PC-3 (cell line): ENCODE results near the gene SDC4. TPM values are rescaled to one million over a fixed set of nuclear protein-coding genes. Genes with fewer than 3 reads are reported as not detected.

Experiments used
- ATAC-seq: fragments of 200-7000 bp; cut with Tn5 transposase; 2 replicates; pipeline ENCODE4 v1.9.1; 2020; ENCODE audit warnings: mild to moderate bottlenecking, moderate library complexity
- BruUV-seq: library from RNA; stranded (reverse); fragments of 400-500 nt; replicated peaks from 2 replicates; lab custom pipeline; 2021; lab: Mats Ljungman, UMichigan
- CTCF ChIA-PET: fragments of 300-600 bp; sonication (Branson Sonifier 250); formaldehyde crosslinking; loops from one replicate; lab custom pipeline; 2022; ENCODE audit warnings: antibody characterized with exemption; lab: Charles Lee
- POLR2A ChIA-PET: fragments of 300-600 bp; sonication (Branson Sonifier 250); formaldehyde crosslinking; loops from one replicate; lab custom pipeline; 2022; ENCODE audit warnings: antibody characterized with exemption; ENCODE audit not compliant: unreplicated experiment; lab: Charles Lee
- DNase-seq: peaks from one replicate; pipeline ENCODE4 v3.0.0-alpha.2; 2015
- H2AFZ ChIP-seq: fragments of 300-600 bp; sonication (generic); 2 replicates; pipeline ENCODE4 v1.6.0; 2016; ENCODE audit warnings: antibody characterized with exemption, low read length
- H3F3A ChIP-seq: fragments of 300-600 bp; sonication (generic); one replicate; pipeline ENCODE4 v1.6.0; 2017; ENCODE audit warnings: antibody characterized with exemption, low read length, control low read depth, mild to moderate bottlenecking; ENCODE audit not compliant: unreplicated experiment
- H3K27ac ChIP-seq: fragments of 300-600 bp; sonication (generic); 2 replicates; pipeline ENCODE4 v1.5.1; 2016; ENCODE audit warnings: mild to moderate bottlenecking, low read length
- H3K27me3 ChIP-seq: fragments of 300-600 bp; sonication (generic); 2 replicates; pipeline ENCODE4 v1.6.1; 2016; ENCODE audit warnings: low read length, mixed read lengths
- H3K36me3 ChIP-seq: fragments of 300-600 bp; sonication (generic); 2 replicates; pipeline ENCODE4 v1.6.1; 2016; ENCODE audit warnings: low read depth, mixed run types, low read length, mixed read lengths
- H3K4me1 ChIP-seq: fragments of 300-600 bp; sonication (generic); 2 replicates; pipeline ENCODE4 v1.5.1; 2016; ENCODE audit warnings: low read length; ENCODE audit not compliant: insufficient read depth
- H3K4me2 ChIP-seq: fragments of 300-600 bp; sonication (generic); 2 replicates; pipeline ENCODE4 v1.6.0; 2016; ENCODE audit warnings: low read length
- H3K4me3 ChIP-seq: fragments of 300-600 bp; sonication (generic); 2 replicates; pipeline ENCODE4 v1.5.1; 2016; ENCODE audit warnings: mild to moderate bottlenecking, low read length, mixed read lengths
- H3K79me2 ChIP-seq: fragments of 300-600 bp; sonication (generic); 2 replicates; pipeline ENCODE4 v1.6.1; 2017; ENCODE audit warnings: low read length, mixed read lengths
- H3K9ac ChIP-seq: fragments of 300-600 bp; sonication (generic); 2 replicates; pipeline ENCODE4 v1.6.0; 2016; ENCODE audit warnings: mild to moderate bottlenecking, low read length
- H3K9me2 ChIP-seq: fragments of 300-600 bp; sonication (generic); replicated peaks from 2 replicates; pipeline ENCODE4 v1.6.1; 2016; ENCODE audit warnings: mixed run types, low read length, mixed read lengths
- H3K9me3 ChIP-seq: fragments of 300-600 bp; sonication (generic); 2 replicates; pipeline ENCODE4 v1.6.1; 2016; ENCODE audit warnings: low read length, mixed read lengths
- H4K20me1 ChIP-seq: fragments of 300-600 bp; sonication (generic); 2 replicates; pipeline ENCODE4 v1.6.1; 2016; ENCODE audit warnings: low read length, mixed read lengths
- EZH2 ChIP-seq: fragments of 300-600 bp; sonication (generic); IDR thresholded peaks from one replicate; pipeline ENCODE4 v1.6.1; 2017; ENCODE audit warnings: antibody characterized with exemption, mild to moderate bottlenecking, low read length; ENCODE audit not compliant: unreplicated experiment
- EZH2phosphoT487 ChIP-seq: fragments of 300-600 bp; sonication (generic); IDR thresholded peaks from 2 replicates; pipeline ENCODE4 v1.6.1; 2018; ENCODE audit warnings: mild to moderate bottlenecking, antibody characterized with exemption, low read length, borderline replicate concordance
- intact Hi-C: fragments of 100-400 bp; cut with micrococcal nuclease; formaldehyde crosslinking; loops from 2 replicates; pipeline ENCODE4 v1.9.0; 2023
- total RNA-seq: library from RNA; depleted of rRNA; stranded (reverse); fragments of >200 nt; gene quantifications from 2 replicates; pipeline ENCODE4 v1.2.3, GENCODE V29; 2014
- TF ChIP-seq, protein P1 (sequence below): fragments of 300-600 bp; sonication (generic); conservative IDR thresholded peaks from 2 replicates; pipeline ENCODE4 v1.5.1; 2017; ENCODE audit warnings: antibody characterized with exemption, low read depth, mild to moderate bottlenecking, low read length

Gene SDC4
- total RNA-seq, 1 experiment from 2014 or later = 134 TPM

GRCh38 chr20:45325371-45325770 lies 22.9 kb downstream of the SDC4 start:
- Histone ChIP-seq H3K79me2 (0 out of 2 replicates have a peak, but pooled peaks cover 5% of the 10 kb centered on the region), H3K9me3 (no peaks in the 10 kb centered on the region), H3K9me2 (no peaks in the 10 kb centered on the region), H3K9ac (no peak overlapping the region), H3K27ac (no peak overlapping the region), H3K4me2 (no peak overlapping the region), H3F3A (no peaks in the 10 kb centered on the region), H3K4me3 (no peak overlapping the region), H3K27me3 (no peaks in the 10 kb centered on the region), H2AFZ (no peak overlapping the region), H4K20me1 (peaks cover 16% of the 10 kb centered on the region; the same call in 1 of the 2 replicates), H3K36me3 (peaks cover 48% of the 10 kb centered on the region), H3K4me1 (peaks cover 14% of the 10 kb centered on the region)
- ATAC-seq (no peak), DNase-seq (no peak)
- CTCF ChIA-PET = no interaction called here
- no peak for TF ChIP-seq EZH2phosphoT487
- TF ChIP-seq, protein P1, sequence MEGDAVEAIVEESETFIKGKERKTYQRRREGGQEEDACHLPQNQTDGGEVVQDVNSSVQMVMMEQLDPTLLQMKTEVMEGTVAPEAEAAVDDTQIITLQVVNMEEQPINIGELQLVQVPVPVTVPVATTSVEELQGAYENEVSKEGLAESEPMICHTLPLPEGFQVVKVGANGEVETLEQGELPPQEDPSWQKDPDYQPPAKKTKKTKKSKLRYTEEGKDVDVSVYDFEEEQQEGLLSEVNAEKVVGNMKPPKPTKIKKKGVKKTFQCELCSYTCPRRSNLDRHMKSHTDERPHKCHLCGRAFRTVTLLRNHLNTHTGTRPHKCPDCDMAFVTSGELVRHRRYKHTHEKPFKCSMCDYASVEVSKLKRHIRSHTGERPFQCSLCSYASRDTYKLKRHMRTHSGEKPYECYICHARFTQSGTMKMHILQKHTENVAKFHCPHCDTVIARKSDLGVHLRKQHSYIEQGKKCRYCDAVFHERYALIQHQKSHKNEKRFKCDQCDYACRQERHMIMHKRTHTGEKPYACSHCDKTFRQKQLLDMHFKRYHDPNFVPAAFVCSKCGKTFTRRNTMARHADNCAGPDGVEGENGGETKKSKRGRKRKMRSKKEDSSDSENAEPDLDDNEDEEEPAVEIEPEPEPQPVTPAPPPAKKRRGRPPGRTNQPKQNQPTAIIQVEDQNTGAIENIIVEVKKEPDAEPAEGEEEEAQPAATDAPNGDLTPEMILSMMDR = no peak
- TF ChIP-seq EZH2 = no peak
- BruUV-seq = no TSS peak
- POLR2A ChIA-PET = no interaction called here
- intact Hi-C loops = no loop called here

DNA sequence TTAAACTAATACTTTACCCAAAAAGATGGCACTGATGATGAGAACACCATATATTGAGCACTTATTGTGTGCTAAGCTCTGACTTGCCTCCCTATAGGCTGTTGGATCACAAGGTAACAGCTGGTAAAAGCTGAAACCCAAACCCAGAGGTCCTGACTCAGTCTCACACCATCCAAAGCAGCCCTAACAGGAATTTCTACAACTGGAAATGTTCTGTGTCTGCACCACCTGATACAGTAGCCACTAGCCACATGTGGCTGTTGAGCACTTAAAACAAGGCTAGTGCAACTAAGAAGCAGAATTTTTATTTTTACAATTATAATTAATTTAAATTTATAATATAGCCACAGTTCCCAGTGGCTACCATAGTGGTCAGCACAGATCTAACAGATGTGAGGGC lies 24.5 kb downstream of the SDC4 start:
- no TSS peak for BruUV-seq
- Histone ChIP-seq H3K27ac (no peak overlapping the region), H3K36me3 (peaks cover 31% of the 10 kb centered on the region), H3K9me3 (no peaks in the 10 kb centered on the region), H3K27me3 (no peaks in the 10 kb centered on the region), H3K79me2 (0 out of 2 replicates have a peak, but pooled peaks cover 5% of the 10 kb centered on the region), H3K9me2 (no peaks in the 10 kb centered on the region), H3K4me2 (no peak overlapping the region), H3K9ac (no peak overlapping the region), H3K4me3 (no peak overlapping the region), H4K20me1 (0 out of 2 replicates have a peak, but pooled peaks cover 7% of the 10 kb centered on the region), H3K4me1 (peaks cover 9% of the 10 kb centered on the region), H3F3A (no peaks in the 10 kb centered on the region), H2AFZ (no peak overlapping the region)
- POLR2A ChIA-PET = interaction anchor here (1.0 kb wide), 1 partner anchor 14 kb away, joined by 3 read pairs; no protein-coding TSS in a partner anchor
- ATAC-seq = peak; percentile 40; the same call in 1 of the 2 replicates
- DNase-seq = peak; percentile 64
- no peak for TF ChIP-seq EZH2phosphoT487
- TF ChIP-seq, protein P1 = no peak
- TF ChIP-seq EZH2 = no peak
- CTCF ChIA-PET = interaction anchor here (0.6 to 2.0 kb wide), 6 partner anchors 10 to 246 kb away, joined by 3 to 34 read pairs (median 3); partner anchors contain the start of gene SYS1
- intact Hi-C loops = loop anchor here (2.0 kb wide), 1 partner anchor 39 kb away; the partner anchor contains the start of gene SYS1

GRCh38 chr20:45322952-45323383 lies 25.3 kb downstream of the SDC4 start:
- no peaks in the 10 kb centered on the region for H3K9me2 ChIP-seq
- H3K9ac ChIP-seq = no peak overlapping the region
- H3K27ac ChIP-seq = no peak overlapping the region
- ChIA-PET POLR2A (interaction anchor here (0.6 to 1.0 kb wide), 2 partner anchors 14 to 49 kb away, joined by 3 read pairs; no protein-coding TSS in a partner anchor), CTCF (interaction anchor here (0.5 to 2.0 kb wide), 16 partner anchors 9 to 245 kb away, joined by 3 to 34 read pairs (median 4); partner anchors contain the start of gene SYS1)
- peaks cover 9% of the 10 kb centered on the region for H3K4me1 ChIP-seq
- H3K79me2 ChIP-seq = 0 out of 2 replicates have a peak, but pooled peaks cover 2% of the 10 kb centered on the region
- TF ChIP-seq, protein P1 = peak; percentile 63
- no peak for TF ChIP-seq EZH2
- BruUV-seq = no TSS peak
- H3F3A ChIP-seq = no peaks in the 10 kb centered on the region
- H3K4me2 ChIP-seq = no peak overlapping the region
- peaks cover 24% of the 10 kb centered on the region for H3K36me3 ChIP-seq
- no peak overlapping the region for H2AFZ ChIP-seq
- H3K27me3 ChIP-seq = no peaks in the 10 kb centered on the region
- intact Hi-C loops = loop anchor here (2.0 kb wide), 1 partner anchor 40 kb away; the partner anchor contains the start of gene SYS1
- 0 out of 2 replicates have a peak, but pooled peaks cover 2% of the 10 kb centered on the region for H4K20me1 ChIP-seq
- DNase-seq (peak; percentile 70), ATAC-seq (peak; percentile 54)
- H3K9me3 ChIP-seq = no peaks in the 10 kb centered on the region
- H3K4me3 ChIP-seq = no peak overlapping the region
